H1 (cell line): ENCODE data around the gene MTCH1. TPM values are rescaled to one million over a fixed set of nuclear protein-coding genes. Genes with fewer than 3 reads are reported as not detected.

Source experiments
- FOSL1 ChIP-seq: IDR thresholded peaks from 2 replicates; pipeline ENCODE4 v1.6.1; 2011; ENCODE audit warnings: mild to moderate bottlenecking, low read depth, low read length, moderate library complexity; ENCODE audit not compliant: insufficient read depth
- HDAC6 ChIP-seq: IDR thresholded peaks from one replicate; pipeline ENCODE4 v1.7.1; 2012; ENCODE audit warnings: low read depth, mild to moderate bottlenecking, inconsistent platforms, low read length, moderate library complexity
- POU5F1 ChIP-seq: IDR thresholded peaks from 2 replicates; pipeline ENCODE4 v1.6.1; 2011; ENCODE audit warnings: low read depth, mild to moderate bottlenecking, low read length, moderate library complexity
- SIN3A ChIP-seq, 2 experiments: IDR thresholded peaks in 1 of 2; conservative IDR thresholded peaks in 1 of 2; 2 replicates each; pipeline ENCODE4 v1.6.1; 2011 to 2012; ENCODE audit warnings: low read length in 2 of 2, improper control_type of control experiment in 1 of 2, low read depth in 1 of 2, mild to moderate bottlenecking in 1 of 2
- SIRT6 ChIP-seq: IDR thresholded peaks from one replicate; pipeline ENCODE4 v1.7.1; 2012; ENCODE audit warnings: low read length, inconsistent platforms
- SIX5 ChIP-seq: IDR thresholded peaks from 2 replicates; pipeline ENCODE4 v1.6.1; 2011; ENCODE audit warnings: mild to moderate bottlenecking, low read depth, low read length
- polyA plus RNA-seq, 7 experiments: library from polyadenylated mRNA; depleted of rRNA in 3 of 7; stranded (reverse) in 5 of 7; unstranded in 2 of 7; fragments of >200 nt in 5 of 7; fragments of 200-250 nt in 2 of 7; gene quantifications; 1 replicate in 5 of 7; 2 replicates in 1 of 7; 4 replicates in 1 of 7; pipeline versions ENCODE4 v1.2.1 to v1.2.3, GENCODE V29; 2011 to 2013; ENCODE audit warnings: missing spikeins in 2 of 7, mixed read lengths in 2 of 7
- total RNA-seq: library from RNA; stranded (reverse); fragmentation: NEBNext Ultra II Directional; extraction: Animal tissue kit (Norgen Biotek cat#: 25700); gene quantifications from 2 replicates; pipeline ENCODE4 v1.2.1, GENCODE V29; 2021
- TF ChIP-seq, protein P1 (sequence below): IDR thresholded peaks from 2 replicates; pipeline ENCODE4 v1.6.1; 2012; ENCODE audit warnings: inconsistent platforms

Gene MTCH1
- total and polyA plus RNA-seq, 2 of the 8 experiments (the other 6 are each of a cell fraction or from before 2014, with no cell fraction given), result 169 to 214 TPM

DNA sequence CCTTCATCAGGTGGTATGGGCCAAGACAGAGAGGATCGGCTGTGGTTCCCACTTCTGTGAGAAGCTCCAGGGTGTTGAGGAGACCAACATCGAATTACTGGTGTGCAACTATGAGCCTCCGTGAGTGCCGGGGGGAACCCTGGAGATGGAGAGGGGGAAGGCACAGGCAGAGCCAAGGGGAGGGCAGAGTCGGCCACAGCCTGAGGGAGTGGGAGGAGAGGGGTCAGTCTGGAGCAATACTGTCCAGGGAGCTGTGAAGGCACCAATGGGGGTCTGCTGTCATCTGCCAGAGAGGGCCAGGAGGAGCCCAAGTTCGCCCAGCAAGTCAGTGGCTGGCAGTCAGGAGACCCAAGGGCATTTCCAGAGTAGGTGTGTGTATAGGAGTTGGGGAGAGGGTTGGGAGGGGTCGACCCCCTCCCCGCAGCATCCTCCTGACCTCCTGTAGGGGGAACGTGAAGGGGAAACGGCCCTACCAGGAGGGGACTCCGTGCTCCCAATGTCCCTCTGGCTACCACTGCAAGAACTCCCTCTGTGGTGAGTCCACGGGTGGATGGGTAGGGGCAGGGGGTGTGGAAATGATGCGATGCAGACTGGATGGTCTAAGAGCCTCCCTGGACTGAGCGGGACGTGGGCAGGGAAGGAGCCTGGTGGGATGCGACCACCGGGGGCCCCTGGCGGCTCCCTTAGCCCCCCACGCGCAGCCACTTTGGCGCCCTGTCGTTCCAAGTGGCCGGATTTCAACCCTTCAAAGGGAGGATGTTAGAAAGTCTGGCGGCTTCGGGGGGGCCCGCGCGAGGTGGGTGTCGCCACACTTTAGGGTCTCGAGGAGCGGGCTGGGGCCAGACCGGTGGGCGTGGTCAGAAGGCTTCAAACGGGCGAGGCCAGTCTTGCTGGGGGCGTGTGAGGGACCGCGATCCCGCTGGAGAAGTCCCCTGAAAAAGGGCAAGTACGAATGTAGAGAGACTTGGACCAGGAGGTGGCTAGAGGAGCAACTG, 24.3 kb downstream of the MTCH1 start (continued):
- TF ChIP-seq SIN3A (conservative IDR thresholded peaks at IDR 0.05 in 1 of 2, IDR thresholded peaks at IDR 0.05 in 1 of 2; ENCODE audit: low read depth in 1 of 2, low read length in 2 of 2) (no peak), POU5F1 (no peak), SIRT6 (no peak), HDAC6 (no peak), SIX5 (no peak), FOSL1 (no peak)
- TF ChIP-seq, protein P1, sequence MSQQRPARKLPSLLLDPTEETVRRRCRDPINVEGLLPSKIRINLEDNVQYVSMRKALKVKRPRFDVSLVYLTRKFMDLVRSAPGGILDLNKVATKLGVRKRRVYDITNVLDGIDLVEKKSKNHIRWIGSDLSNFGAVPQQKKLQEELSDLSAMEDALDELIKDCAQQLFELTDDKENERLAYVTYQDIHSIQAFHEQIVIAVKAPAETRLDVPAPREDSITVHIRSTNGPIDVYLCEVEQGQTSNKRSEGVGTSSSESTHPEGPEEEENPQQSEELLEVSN, result no peak
